HCT116 (cell line): ENCODE data around the gene NAPA.

ENCODE experiments used
- CTCF ChIP-seq, 3 experiments: fragments of 200-600 bp in 1 of 3; sonication (generic) in 1 of 3; IDR thresholded peaks in 2 of 3; conservative IDR thresholded peaks in 1 of 3; 2 replicates each; pipeline ENCODE4 v1.5.1; 2012 to 2017; ENCODE audit warnings: low read depth in 2 of 3, low read length in 2 of 3, antibody characterized with exemption in 1 of 3, borderline replicate concordance in 1 of 3, control low read depth in 1 of 3, mild to moderate bottlenecking in 1 of 3, mixed read lengths in 1 of 3, mixed run types in 1 of 3, moderate library complexity in 1 of 3; ENCODE audit not compliant: insufficient read depth in 1 of 3
- EGR1 ChIP-seq: IDR thresholded peaks from 2 replicates; pipeline ENCODE4 v1.6.1; 2012; ENCODE audit warnings: low read depth
- POLR2A ChIP-seq: IDR thresholded peaks from 2 replicates; pipeline ENCODE4 v1.7.0; 2011; ENCODE audit warnings: borderline replicate concordance; ENCODE audit not compliant: insufficient read depth, insufficient read length; ENCODE audit errors: extremely low read depth
- RAD21 ChIP-seq: IDR thresholded peaks from 2 replicates; pipeline ENCODE4 v1.6.1; 2012; ENCODE audit warnings: low read depth, mild to moderate bottlenecking
- ZNF274 ChIP-seq: fragments of 200-500 bp; sonication (Bioruptor generic); IDR thresholded peaks from 2 replicates; pipeline ENCODE4 v1.6.1; 2014; ENCODE audit warnings: mild to moderate bottlenecking, low read depth, low read length, inconsistent platforms
- TF ChIP-seq, protein P1 (sequence below): IDR thresholded peaks from 2 replicates; pipeline ENCODE4 v1.6.1; 2012; ENCODE audit warnings: low read depth

DNA sequence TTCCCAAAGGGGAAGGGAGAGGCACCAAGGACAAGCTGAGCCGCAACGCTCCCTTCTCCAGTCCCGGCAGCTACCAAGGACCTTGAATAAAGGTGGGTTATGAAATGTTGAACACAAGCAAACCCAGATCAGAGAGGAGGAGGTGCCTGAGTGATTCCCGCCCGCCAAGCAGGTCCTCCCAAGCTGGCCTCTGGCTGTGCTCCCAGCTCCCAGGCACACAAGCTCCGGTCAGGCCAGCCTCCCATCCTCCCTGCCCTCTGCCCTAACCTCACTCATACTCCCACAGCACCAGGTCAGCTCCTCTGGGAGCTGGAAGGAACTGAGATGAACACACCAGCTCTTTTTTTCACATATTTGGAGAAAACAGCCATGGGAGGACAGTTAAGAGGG is 3.7 kb downstream of the NAPA start:
- TF ChIP-seq CTCF (IDR thresholded peaks at IDR 0.05 in 2 of 3, conservative IDR thresholded peaks at IDR 0.05 in 1 of 3; ENCODE audit: borderline replicate concordance in 1 of 3, insufficient read depth in 1 of 3, low read depth in 2 of 3, low read length in 2 of 3) (no peak), RAD21 (no peak), POLR2A (no peak), ZNF274 (no peak), EGR1 (no peak)
- TF ChIP-seq, protein P1, sequence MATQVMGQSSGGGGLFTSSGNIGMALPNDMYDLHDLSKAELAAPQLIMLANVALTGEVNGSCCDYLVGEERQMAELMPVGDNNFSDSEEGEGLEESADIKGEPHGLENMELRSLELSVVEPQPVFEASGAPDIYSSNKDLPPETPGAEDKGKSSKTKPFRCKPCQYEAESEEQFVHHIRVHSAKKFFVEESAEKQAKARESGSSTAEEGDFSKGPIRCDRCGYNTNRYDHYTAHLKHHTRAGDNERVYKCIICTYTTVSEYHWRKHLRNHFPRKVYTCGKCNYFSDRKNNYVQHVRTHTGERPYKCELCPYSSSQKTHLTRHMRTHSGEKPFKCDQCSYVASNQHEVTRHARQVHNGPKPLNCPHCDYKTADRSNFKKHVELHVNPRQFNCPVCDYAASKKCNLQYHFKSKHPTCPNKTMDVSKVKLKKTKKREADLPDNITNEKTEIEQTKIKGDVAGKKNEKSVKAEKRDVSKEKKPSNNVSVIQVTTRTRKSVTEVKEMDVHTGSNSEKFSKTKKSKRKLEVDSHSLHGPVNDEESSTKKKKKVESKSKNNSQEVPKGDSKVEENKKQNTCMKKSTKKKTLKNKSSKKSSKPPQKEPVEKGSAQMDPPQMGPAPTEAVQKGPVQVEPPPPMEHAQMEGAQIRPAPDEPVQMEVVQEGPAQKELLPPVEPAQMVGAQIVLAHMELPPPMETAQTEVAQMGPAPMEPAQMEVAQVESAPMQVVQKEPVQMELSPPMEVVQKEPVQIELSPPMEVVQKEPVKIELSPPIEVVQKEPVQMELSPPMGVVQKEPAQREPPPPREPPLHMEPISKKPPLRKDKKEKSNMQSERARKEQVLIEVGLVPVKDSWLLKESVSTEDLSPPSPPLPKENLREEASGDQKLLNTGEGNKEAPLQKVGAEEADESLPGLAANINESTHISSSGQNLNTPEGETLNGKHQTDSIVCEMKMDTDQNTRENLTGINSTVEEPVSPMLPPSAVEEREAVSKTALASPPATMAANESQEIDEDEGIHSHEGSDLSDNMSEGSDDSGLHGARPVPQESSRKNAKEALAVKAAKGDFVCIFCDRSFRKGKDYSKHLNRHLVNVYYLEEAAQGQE: no peak
